G401.6 (cell line): Measurements from ENCODE around the gene PPP5C.
"Not testable (repeated sequence)": the region's sequence is repeated elsewhere in the genome, so short reads cannot be mapped to it uniquely, and the experiment has no call there.

Experiments used
- FAIRE-seq: peaks from 2 replicates; lab custom pipeline; 2012; peaks lifted over from hg19 to GRCh38; lab: Jason Lieb, UNC

PPP5C gene

DNA sequence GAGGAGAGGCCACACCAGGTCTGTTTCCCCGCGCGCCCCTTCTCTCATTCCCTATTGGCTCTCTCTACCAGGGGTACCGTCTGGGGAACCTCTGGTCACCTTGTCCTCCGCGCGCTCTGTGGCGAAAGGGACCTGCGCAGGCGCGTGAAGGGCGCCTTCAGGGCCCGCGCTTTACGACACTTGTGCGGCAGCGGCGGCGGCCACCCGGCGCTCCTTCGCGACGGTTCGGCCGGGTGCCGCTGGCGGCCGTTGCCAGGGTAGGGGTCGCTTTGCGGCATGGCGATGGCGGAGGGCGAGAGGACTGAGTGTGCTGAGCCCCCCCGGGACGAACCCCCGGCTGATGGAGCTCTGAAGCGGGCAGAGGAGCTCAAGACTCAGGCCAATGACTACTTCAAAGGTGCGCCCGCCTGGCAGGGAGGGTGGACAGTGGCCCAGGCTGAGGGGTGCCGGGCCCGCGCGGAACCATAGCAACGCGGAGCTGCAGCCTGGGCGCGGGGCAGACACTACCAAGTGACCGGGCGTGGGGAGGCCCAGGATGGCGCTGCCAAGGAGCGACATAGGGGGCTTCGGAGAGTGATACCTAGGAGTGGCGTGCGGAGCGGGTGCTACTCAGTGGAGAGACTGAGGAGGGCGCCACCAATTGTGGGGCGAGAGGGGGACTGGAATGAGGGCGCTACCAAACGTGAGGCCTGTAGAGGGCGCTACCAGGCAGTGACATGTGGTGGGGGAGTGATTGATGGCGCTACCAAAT lies at the start of gene PPP5C:
Gene PPP5C (plus strand): TSS at position 267 of the 751 bp plus-strand sequence. CDS start 10 bp downstream, at position 277.
- peak; percentile 51 for FAIRE-seq

DNA sequence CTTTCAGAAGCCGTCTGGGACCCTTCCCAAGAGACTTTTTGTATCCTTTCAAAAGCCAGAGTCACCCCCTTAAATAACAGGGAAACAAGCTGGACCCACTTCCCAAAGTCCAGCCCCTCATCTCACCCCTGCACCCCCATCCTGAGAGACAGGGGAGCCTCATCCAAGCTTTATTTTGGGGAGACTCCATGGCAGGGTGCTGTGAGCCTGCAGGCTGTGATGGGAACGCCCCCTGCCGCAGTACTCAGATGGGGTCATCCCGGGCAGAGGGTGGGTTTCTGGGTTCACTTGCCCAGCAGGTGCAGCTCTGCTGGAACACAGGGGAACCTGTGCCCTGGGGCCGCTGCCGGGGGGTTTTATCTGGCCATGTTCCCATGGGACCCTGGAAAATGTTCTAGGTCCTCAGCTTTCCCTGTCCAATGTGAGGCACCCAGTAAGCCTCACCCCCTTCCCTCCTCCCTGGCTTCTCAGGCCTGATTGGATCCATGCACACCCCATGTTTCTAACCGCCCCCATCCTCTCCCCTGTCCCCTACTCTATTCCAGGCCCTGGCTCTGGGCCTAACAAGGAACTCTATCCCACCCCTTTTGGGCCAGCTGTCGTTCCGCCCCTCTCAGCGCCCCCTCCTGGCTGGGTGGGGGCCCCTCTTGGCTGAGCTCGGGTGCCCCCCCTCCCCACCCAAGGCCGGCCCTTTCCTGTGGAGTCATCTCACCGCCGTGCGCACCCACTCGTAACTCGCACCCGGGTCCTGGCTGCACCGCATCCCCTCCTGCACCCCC lies 49.0 kb upstream of the PPP5C start:
- FAIRE-seq, result no peak

DNA sequence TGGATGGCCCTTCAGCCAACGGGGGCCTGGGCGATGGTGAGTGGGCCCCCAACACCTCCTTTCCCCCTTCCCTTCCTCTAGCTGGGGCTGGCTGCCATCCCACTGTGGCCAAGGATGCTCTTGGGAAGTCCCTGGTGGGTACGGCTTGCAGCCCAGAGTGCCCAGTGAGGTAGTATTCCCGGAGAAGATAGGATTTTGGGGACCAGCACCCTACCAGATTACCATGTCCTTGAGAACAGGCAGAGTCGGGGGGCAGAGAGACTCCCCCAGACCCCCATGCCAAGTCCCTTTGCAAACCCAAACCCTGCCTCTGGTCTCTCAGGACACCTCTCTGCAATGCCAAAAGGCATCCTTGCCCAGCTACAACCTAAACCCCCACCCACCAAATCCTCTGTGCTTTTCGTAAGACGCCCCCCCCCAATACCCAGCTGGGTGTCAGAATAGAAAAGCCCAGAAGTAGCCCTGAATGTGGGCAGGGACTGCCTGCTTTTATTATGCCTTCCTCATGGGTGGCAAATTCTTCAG lies 48.3 kb upstream of the PPP5C start:
- FAIRE-seq, result no peak

GRCh38 chr19:46299004-46299509 lies 47.8 kb upstream of the PPP5C start:
- FAIRE-seq, result no peak

GRCh38 chr19:46299695-46300094 lies 47.2 kb upstream of the PPP5C start:
- FAIRE-seq, result no peak

- no peak for FAIRE-seq
These were observed 43.6 kb upstream of the PPP5C start for GRCh38 chr19:46303322-46303690.

DNA sequence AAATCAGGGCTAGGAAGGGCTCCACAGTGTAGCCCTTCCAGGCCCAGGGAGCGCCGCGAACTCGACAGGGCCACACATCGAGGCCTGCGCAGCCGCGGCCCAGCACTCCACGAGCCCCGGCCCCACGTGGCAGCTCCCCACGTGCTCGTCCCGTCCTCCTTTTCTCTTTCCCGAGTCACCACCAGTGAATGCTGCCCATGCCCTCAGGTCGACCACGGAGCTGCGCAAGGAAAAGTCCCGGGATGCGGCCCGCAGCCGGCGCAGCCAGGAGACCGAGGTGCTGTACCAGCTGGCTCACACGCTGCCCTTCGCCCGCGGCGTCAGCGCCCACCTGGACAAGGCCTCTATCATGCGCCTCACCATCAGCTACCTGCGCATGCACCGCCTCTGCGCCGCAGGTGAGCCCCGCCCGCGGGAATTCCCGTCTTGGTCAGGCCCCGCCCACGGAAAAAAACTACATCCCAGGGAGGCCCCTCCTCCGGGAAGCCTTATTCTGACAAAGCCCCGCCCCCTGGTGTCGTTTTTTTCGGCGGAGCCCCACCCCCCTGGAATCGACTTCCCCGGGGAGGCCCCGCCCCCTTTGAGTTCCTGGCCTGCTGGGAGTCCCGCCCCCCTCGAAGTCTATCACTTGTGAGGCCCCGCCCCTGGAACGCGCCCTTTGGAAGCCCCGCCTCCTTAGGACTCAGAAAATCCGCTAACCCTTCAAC lies 43.0 kb upstream of the PPP5C start:
- FAIRE-seq, result no peak

DNA sequence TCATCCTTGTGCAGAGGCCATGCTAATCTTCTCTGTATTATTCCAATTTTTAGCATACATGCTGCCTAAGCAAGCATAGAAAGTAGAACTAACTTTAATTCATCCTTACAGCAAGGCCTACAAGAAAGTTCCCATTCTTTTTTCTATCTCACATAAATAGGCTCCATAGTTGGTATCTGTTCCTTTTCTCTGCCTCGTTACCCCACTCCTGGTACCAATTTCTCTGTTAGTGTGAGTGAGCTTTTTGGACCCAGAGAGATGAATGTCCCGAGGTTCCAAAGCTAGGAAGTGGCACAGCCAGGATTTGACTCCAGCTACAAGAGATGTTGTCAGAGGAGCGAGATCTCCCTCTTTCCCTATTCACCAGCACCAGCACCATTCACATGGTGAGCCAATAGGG lies 40.4 kb upstream of the PPP5C start:
- no peak for FAIRE-seq

- FAIRE-seq, result no peak
These were observed 38.4 kb upstream of the PPP5C start for GRCh38 chr19:46308510-46308909.

DNA sequence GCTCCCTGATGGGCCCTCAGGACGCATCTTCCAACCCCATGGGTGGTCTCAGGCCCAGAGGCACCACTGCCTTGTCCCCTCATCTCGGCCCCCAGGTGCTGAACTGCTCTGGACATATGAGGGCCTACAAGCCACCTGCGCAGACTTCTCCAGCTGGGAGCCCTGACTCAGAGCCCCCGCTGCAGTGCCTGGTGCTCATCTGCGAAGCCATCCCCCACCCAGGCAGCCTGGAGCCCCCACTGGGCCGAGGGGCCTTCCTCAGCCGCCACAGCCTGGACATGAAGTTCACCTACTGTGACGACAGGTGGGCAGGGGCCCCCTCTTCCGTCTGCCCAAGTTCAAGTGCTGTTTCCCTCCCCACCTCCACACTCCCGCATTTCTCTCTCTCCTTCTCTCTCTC lies 37.8 kb upstream of the PPP5C start:
- no peak for FAIRE-seq

DNA sequence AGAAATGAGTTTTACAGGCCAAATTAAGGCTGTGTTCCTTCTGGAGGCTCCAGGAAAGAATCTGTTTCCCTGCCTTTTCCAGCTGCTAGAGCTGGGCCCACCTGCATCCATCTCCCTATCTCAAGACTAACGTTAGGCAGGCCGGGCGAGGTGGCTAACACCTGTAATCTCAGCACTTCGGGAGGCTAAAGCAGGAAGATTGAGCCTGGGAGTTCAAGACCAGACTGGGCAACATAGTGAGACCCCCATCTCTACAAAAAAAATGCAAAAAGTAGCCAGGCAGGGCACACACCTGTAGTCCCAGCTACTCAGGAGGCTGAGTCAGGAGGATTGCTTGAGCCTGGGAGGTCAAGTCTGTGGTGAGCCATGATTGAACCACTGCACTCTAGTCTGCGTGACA lies 35.4 kb upstream of the PPP5C start:
- no peak for FAIRE-seq

- not testable (repeated sequence) for FAIRE-seq
These were observed 33.1 kb upstream of the PPP5C start for GRCh38 chr19:46313540-46314469.

DNA sequence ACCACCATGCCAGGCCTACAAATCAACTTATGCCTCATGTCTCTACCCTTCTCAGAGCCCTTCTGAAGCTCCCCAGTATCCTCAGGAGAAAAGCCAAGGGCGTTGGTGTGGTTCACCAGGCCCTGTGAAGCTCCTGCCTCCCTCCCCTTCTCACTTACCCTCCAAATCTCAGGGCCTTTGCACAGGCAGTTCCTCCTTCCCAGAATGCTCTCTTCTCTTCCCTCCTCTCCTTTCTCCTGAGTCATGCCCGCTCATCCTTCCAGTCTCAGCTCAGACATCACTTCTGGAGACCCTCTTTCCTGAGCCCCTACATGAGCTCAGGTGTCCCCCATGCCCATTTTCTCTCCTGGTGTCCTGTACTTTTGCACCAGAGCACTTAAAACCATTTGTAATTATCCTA lies 29.5 kb upstream of the PPP5C start:
- FAIRE-seq, result no peak

DNA sequence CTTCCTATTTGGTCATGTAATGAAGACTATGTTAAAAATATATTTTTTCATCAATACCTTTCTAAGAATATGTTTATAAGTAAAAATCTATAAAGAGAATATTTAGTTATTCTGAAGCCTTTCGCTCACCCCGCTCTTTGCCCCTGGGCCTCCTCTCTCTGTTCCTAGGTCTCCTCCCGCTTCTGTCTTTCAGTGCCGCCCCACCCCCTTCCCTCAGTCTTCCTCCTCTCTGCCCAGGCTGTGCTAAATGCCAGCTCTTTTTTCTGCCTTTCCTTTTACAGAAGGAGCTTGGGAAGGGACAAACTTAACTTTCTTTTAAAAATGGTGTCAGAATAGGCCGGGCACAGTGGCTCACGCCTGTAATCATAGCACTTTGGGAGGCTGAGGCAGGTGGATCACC lies 27.3 kb upstream of the PPP5C start:
- FAIRE-seq, result no peak

- FAIRE-seq, result no peak
These were observed 26.3 kb upstream of the PPP5C start for GRCh38 chr19:46320559-46320958.

DNA sequence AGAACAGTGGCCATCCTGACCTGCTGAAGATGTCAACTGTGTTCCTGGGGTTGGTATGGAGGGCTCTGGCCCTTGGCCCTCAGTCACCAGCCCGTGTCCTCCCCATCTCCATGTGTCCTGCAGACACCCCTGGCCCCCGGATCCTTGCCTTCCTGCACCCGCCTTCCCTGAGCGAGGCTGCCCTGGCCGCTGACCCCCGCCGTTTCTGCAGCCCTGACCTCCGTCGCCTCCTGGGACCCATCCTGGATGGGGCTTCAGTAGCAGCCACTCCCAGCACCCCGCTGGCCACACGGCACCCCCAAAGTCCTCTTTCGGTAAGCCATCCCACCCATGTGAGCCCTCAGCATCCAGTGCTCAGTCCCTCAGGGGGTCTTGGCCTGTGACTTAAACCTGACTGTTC lies 25.2 kb upstream of the PPP5C start:
- no peak for FAIRE-seq

DNA sequence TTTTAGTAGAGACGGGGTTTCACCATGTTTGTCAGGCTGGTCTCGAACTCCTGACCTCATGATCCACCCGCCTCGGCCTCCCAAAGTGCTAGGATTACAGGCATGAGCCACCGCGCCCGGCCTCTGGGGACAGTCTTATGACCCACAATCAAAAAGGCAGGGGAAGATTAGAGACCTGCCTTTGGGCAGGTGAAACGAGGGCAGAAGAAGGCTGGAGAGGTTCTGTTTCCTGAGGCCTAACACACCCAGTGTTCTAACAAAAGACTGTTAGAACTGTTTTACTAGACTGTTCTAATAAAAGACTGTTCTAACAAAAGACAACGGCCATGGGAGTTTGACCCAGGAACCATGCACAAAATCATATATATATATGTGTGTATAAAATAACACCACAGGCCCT lies 23.7 kb upstream of the PPP5C start:
- not testable (repeated sequence) for FAIRE-seq

- no peak for FAIRE-seq
These were observed 22.6 kb upstream of the PPP5C start for GRCh38 chr19:46324277-46324676.

DNA sequence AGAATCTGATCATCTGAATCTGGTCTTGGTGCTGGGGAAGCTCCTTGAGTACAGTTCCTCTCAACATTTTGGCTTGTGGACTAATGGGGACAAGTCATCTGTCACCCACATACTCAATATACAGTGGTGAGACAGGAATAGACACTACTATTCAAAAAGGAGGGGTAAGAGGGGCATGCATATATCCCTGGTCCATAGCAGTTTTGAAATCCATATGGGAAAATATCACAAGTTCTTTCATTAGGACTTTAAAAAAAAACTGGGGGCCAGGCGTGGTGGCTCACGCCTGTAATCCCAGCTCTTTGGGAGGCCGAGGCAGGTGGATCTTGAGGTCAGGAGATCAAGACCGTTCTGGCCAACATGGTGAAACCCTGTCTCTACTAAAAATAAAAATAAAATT lies 20.3 kb upstream of the PPP5C start:
- FAIRE-seq, result no peak

DNA sequence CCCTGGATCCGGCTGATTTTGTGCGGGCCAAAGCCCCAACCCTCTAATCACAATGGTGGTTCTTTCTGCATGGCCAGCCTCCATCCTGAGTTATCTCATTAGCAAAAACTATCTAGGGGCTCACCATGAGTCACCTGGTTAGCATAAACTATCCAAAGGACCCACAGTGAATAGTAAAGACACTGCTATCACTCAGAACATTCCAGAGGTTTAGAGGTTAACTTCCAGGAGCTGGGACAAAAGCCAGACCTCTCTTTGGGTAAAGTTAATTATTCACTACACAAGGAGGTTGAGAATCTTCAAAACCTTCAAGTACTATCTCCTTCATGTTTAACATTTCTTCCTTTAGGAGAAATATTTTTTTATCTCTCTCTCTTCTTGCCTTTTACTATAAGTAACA lies 18.8 kb upstream of the PPP5C start:
- no peak for FAIRE-seq

DNA sequence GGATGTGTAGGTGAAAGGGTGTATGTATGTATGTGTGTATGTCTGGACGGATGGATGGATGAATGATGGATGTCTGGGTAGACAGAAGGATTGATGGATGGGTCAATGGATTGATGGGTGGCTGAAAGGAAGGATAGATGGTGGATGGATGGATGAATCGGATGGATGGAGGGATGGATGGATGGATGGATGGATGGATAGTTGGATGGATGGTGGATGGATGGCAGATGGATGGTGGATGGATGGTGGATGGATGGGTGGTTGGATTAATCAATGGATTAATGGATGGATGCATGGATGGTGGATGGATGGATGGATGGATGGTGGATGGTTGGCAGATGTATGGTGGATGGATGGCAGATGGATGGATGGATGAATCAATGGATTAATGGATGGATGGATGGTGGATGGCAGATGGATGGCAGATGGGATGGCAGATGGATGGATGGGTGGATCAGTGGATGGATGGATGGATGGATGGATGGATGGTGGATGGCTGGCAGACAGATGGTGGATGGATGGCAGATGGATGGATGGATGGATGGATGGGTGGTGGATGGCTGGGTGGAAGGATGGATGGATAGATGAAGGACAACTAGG lies 16.5 kb upstream of the PPP5C start:
- no peak for FAIRE-seq
